NT2/D1 (cell line): Measurements from ENCODE around the gene ZCCHC13.
"Not testable (repeated sequence)": the region's sequence is repeated elsewhere in the genome, so short reads cannot be mapped to it uniquely, and the experiment has no call there.

Experiments
- DNase-seq: peaks from one replicate; pipeline ENCODE4 v3.0.0-alpha.2; 2011; ENCODE audit warnings: low read depth, low spot score
- H3K27me3 ChIP-seq: 2 replicates; pipeline ENCODE4 v1.6.0; 2011; ENCODE audit warnings: mild to moderate bottlenecking; ENCODE audit not compliant: insufficient read length, insufficient read depth
- H3K36me3 ChIP-seq: 2 replicates; pipeline ENCODE4 v1.6.1; 2011; ENCODE audit warnings: mild to moderate bottlenecking, low read length, mixed read lengths; ENCODE audit not compliant: insufficient read depth, insufficient read length
- H3K4me1 ChIP-seq: 2 replicates; pipeline ENCODE4 v1.5.1; 2011; ENCODE audit not compliant: insufficient read depth, insufficient read length
- H3K4me3 ChIP-seq: 2 replicates; pipeline ENCODE4 v1.5.1; 2011; ENCODE audit warnings: low read depth; ENCODE audit not compliant: insufficient read length
- H3K9ac ChIP-seq: 2 replicates; pipeline ENCODE4 v1.6.0; 2011; ENCODE audit warnings: low read depth; ENCODE audit not compliant: insufficient read length
- H3K9me3 ChIP-seq: 2 replicates; pipeline ENCODE4 v1.5.1; 2011; ENCODE audit warnings: mild to moderate bottlenecking, low read length; ENCODE audit not compliant: insufficient read depth
- SUZ12 ChIP-seq: IDR thresholded peaks from 2 replicates; pipeline ENCODE4 v1.6.1; 2011; ENCODE audit not compliant: insufficient read length, insufficient read depth; ENCODE audit errors: extremely low read depth
- YY1 ChIP-seq: IDR thresholded peaks from 2 replicates; pipeline ENCODE4 v1.6.1; 2011; ENCODE audit not compliant: insufficient read length, insufficient read depth
- ZNF274 ChIP-seq: IDR thresholded peaks from 2 replicates; pipeline ENCODE4 v1.6.1; 2011; ENCODE audit warnings: mild to moderate bottlenecking, low read depth, low read length

ZCCHC13 gene

DNA sequence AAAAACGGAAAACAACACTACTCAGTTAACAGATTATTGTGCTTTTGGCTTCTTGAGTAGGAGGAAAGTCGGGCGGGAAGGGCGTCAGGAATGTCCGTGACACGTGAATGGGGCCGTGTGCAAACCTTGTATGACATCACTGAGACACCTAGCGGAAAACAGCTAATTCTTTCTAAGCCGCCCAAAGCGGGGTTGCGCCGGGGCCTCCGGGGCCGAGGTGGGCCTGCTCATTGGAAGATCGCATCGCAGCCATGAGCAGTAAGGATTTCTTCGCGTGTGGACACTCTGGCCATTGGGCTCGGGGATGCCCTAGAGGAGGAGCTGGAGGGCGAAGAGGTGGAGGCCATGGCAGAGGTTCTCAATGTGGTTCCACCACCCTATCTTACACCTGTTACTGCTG lies at the start of gene ZCCHC13:
TSS of gene ZCCHC13 (plus strand) at position 165 of the 400 bp plus-strand sequence. CDS start at position 252, 87 bp downstream.
- H3K9me3 ChIP-seq, result no peaks in the 10 kb centered on the region; the same call in 1 of the 2 replicates
- H3K27me3 ChIP-seq, result no peaks in the 10 kb centered on the region
- no peaks in the 10 kb centered on the region for H3K36me3 ChIP-seq
- DNase-seq, result no peak
- H3K9ac ChIP-seq, result no peak within 1 kb of the TSS
- TF ChIP-seq ZNF274 (no peak), YY1 (no peak), SUZ12 (no peak)
- H3K4me1 ChIP-seq, result no peaks in the 10 kb centered on the region
- H3K4me3 ChIP-seq, result no peak within 1 kb of the TSS

DNA sequence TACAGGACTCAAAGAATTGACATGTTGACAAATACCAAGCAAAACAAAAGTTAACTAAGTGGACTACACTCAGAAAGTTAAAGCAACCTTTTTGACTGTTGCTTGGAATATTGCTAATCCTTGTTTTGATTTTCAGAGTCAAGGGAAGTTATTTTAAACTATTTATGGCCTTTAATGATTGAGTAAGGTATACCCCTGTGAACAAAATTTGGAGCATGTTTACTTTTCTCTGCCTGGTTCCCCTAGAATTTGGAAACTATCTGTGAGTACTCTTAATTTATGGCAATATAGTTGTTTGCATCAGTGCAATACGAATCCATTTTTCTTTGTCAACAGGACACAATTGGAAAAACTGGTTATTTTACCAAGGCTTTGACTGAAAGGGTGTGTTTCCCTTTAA lies 45.9 kb upstream of the ZCCHC13 start:
- not testable (repeated sequence) for H3K27me3 ChIP-seq, H3K4me3 ChIP-seq, H3K4me1 ChIP-seq, H3K9ac ChIP-seq, DNase-seq
- Histone ChIP-seq H3K36me3 (peaks cover 76% of the 10 kb centered on the region), H3K9me3 (peaks cover 38% of the 10 kb centered on the region)

DNA sequence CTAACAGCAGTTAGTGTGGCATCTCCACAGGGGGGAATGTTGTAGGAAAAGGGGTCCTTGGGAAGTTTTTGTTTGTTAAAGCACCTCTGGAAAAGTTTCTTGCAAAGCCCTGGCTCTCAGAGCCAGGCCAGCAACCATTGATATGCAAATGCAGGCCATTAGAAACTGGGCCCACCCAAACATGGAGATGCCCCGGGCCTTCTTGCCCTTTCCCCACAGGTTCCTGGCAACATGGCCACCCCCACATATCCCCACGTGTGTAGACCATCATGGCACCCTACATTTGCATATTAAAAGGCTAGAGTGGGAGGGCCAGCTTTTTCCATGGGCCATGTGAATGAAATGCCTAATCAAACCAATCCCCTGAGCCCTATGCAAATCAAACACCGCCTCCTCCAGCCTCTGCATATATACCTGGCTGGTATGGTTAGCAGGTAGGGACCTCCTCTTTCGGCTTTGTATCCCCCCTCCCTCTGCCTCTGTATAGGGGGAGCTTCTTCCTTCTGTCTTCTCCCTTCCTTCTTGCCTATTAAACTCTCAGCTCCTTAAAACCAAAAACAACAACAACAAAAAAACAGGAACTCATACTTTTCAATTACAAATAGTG lies 44.0 kb upstream of the ZCCHC13 start:
- TF ChIP-seq ZNF274 (no peak), YY1 (peak; percentile 26)
- H3K4me3 ChIP-seq, result no peak overlapping the region
- peaks cover 65% of the 10 kb centered on the region for H3K36me3 ChIP-seq
- H3K9ac ChIP-seq, result no peak overlapping the region
- peak; percentile 68 for DNase-seq
- no peaks in the 10 kb centered on the region for H3K27me3 ChIP-seq
- no peaks in the 10 kb centered on the region for H3K4me1 ChIP-seq
- H3K9me3 ChIP-seq, result peaks cover 38% of the 10 kb centered on the region

DNA sequence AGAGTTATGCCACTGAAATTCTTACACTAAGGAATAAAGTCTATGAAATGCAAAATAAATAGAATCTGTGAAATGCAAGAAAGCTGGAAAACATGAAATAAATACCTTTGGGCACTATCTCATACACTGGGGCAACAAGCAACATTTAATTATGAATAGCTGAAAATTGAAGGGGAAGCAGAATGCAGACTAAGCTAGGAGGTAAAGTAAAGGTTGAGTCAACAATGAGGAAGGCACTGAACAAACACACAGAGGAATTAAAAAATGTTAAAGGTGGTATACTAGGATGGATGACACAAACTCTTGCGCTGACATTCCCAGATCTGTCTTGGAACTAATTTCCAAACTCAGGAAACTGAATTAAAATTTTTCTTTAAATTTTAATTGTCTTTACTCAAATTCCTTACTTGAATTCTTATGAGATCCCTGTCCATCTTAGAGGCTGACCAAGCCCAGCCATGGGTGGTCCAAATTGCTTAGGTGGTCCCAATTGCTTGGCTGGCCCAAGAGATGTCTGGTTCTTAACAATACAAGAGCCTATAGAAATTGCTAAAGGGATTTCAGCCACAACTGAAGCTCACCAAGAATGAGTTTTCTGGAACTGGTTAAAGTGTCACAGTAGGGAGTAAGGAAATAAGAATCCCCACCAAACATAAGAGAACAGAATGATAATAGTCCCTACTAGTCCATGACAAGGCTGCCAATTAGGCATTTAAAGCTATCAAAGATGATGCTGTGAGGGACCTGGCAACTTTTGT lies 41.3 kb upstream of the ZCCHC13 start:
- H3K9ac ChIP-seq, result no peak overlapping the region
- no peak for TF ChIP-seq SUZ12
- no peak for TF ChIP-seq ZNF274
- H3K36me3 ChIP-seq, result peaks cover 53% of the 10 kb centered on the region
- H3K27me3 ChIP-seq, result no peaks in the 10 kb centered on the region
- peaks cover 38% of the 10 kb centered on the region for H3K9me3 ChIP-seq
- no peak overlapping the region for H3K4me3 ChIP-seq
- DNase-seq, result peak; percentile 59
- H3K4me1 ChIP-seq, result no peaks in the 10 kb centered on the region

DNA sequence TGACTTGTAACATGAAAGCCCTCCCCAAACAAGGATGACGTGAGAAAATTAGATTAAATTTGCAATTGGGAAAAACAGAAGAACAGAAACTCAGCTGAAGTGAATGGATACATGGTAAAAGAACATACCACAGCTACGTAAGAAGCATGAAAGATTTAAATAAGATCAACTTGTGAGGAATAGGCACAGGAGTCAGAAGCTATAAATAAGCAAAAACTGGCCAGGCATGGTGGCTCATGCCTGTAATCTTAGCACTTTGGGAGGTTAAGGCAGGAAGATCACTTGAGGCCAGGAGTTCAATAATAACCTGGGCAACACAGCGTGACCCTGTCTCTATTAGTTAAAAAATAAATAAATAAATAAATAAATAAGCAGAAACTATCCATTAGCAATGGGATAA lies 33.6 kb upstream of the ZCCHC13 start:
- Histone ChIP-seq H3K9ac (no peak overlapping the region), H3K9me3 (no peaks in the 10 kb centered on the region), H3K27me3 (no peaks in the 10 kb centered on the region), H3K4me3 (no peak overlapping the region), H3K4me1 (no peaks in the 10 kb centered on the region), H3K36me3 (peaks cover 62% of the 10 kb centered on the region)
- no peak for TF ChIP-seq ZNF274
- TF ChIP-seq YY1, result no peak
- no peak for TF ChIP-seq SUZ12
- DNase-seq, result no peak

DNA sequence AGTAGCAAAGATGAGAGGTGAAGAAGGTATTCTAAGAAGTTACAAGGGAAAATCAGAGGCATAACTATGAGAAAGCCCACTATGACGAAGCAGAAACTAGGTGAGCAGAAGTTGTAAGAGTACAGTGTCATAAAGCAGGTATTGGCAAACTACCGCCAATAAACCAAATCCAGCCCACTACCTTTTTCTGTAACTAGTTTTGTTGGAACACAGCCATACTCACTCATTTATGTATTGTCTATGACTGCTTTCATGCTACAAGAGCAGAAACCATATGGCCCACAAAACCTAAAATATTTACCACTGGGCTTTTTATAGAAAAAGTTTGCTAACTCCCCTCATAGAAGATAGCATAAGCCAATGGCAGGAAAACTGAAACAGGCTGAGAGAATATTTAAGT lies 31.8 kb upstream of the ZCCHC13 start:
- Histone ChIP-seq H3K36me3 (peaks cover 71% of the 10 kb centered on the region), H3K9me3 (no peaks in the 10 kb centered on the region), H3K4me3 (no peak overlapping the region), H3K9ac (no peak overlapping the region), H3K4me1 (no peaks in the 10 kb centered on the region), H3K27me3 (no peaks in the 10 kb centered on the region)
- no peak for DNase-seq
- TF ChIP-seq SUZ12 (no peak), ZNF274 (no peak), YY1 (no peak)

DNA sequence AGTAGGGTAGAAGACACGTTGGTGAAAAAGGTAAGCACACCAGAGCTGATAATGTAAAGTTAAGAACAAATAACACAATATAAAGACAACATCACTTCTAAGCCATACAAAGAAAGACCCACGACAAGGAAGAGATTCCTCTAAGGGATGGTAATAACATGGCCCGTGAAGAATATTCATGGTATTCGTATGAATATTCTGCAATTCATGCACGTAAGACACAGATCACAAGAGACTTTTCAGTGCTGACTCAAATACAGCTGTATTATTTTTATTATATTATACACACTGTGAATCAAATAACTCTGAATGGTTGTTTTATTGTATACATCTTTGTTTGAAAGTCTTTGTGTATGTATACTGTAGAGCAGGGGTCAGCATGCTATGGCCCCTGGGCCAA lies 29.5 kb upstream of the ZCCHC13 start:
- Histone ChIP-seq H3K36me3 (peaks cover 79% of the 10 kb centered on the region), H3K4me3 (no peak overlapping the region), H3K27me3 (no peaks in the 10 kb centered on the region), H3K9me3 (no peaks in the 10 kb centered on the region), H3K9ac (no peak overlapping the region), H3K4me1 (no peaks in the 10 kb centered on the region)
- TF ChIP-seq ZNF274 (no peak), YY1 (no peak), SUZ12 (no peak)
- no peak for DNase-seq
